Measurements from ENCODE around the gene SGCD. TPM values are rescaled to one million over a fixed set of nuclear protein-coding genes. Genes with fewer than 3 reads are reported as not detected.
"Not testable (repeated sequence)": the region's sequence is repeated elsewhere in the genome, so short reads cannot be mapped to it uniquely, and the experiment has no call there.

Gene SGCD
- polyA plus RNA-seq, 3 donors, result 0.32 to 4.2 (median 2.7) TPM

GRCh38 chr5:156584871-156585270 lies 257.9 kb downstream of the SGCD start:
- H3K27ac ChIP-seq (ENCODE audit: low read depth, low read length), result no peak overlapping the region

GRCh38 chr5:156585999-156586398 lies 259.0 kb downstream of the SGCD start:
- no peak overlapping the region for H3K27ac ChIP-seq (ENCODE audit: low read depth, low read length)
- WGBS, 3 donors, result 75 to 90% (median 86%) methylated on average over 4 of the region's 4 CpGs

GRCh38 chr5:156587012-156587411 lies 260.0 kb downstream of the SGCD start:
- 22 to 39% (median 37%) methylated on average over 2 of the region's 2 CpGs for WGBS, 3 donors
- H3K27ac ChIP-seq (ENCODE audit: low read depth, low read length), result no peak overlapping the region

- no peak overlapping the region for H3K27ac ChIP-seq (ENCODE audit: low read depth, low read length)
- 75 to 96% (median 91%) methylated on average over 2 of the region's 2 CpGs for WGBS, 3 donors
Observed at GRCh38 chr5:156588306-156588705, 261.3 kb downstream of the SGCD start.

GRCh38 chr5:156589104-156589945 lies 262.4 kb downstream of the SGCD start:
- WGBS, 3 donors, result 64 to 81% (median 81%) methylated on average over 4 of the region's 4 CpGs
- H3K27ac ChIP-seq (ENCODE audit: low read depth, low read length), result no peak overlapping the region

- no peak overlapping the region for H3K27ac ChIP-seq (ENCODE audit: low read depth, low read length)
- WGBS, 3 donors, result 50 to 87% (median 80%) methylated on average over 4 of the region's 4 CpGs
Observed at GRCh38 chr5:156589946-156590216, 262.9 kb downstream of the SGCD start.

- no peak overlapping the region for H3K27ac ChIP-seq (ENCODE audit: low read depth, low read length)
Observed at GRCh38 chr5:156590978-156591377, 264.0 kb downstream of the SGCD start.

- H3K27ac ChIP-seq (ENCODE audit: low read depth, low read length), result no peak overlapping the region
Observed at GRCh38 chr5:156591631-156592030, 264.7 kb downstream of the SGCD start.

GRCh38 chr5:156593546-156593945 lies 266.6 kb downstream of the SGCD start:
- WGBS, 3 donors, result 28 to 85% (median 77%) methylated on average over 1 of the region's 1 CpG
- H3K27ac ChIP-seq (ENCODE audit: low read depth, low read length), result no peak overlapping the region

- H3K27ac ChIP-seq (ENCODE audit: low read depth, low read length), result no peak overlapping the region
- 66 to 81% (median 77%) methylated on average over 1 of the region's 1 CpG for WGBS, 3 donors
Observed at GRCh38 chr5:156594406-156594805, 267.4 kb downstream of the SGCD start.

GRCh38 chr5:156595132-156595787 lies 268.3 kb downstream of the SGCD start:
- 63 to 75% (median 73%) methylated on average over 4 of the region's 4 CpGs for WGBS, 3 donors
- no peak overlapping the region for H3K27ac ChIP-seq (ENCODE audit: low read depth, low read length)

GRCh38 chr5:156597276-156597675 lies 270.3 kb downstream of the SGCD start:
- H3K27ac ChIP-seq (ENCODE audit: low read depth, low read length), result no peak overlapping the region
- 87 to 91% (median 90%) methylated on average over 3 of the region's 3 CpGs for whole genome bisulfite sequencing, 3 donors

- WGBS, 3 donors, result 34 to 78% (median 73%) methylated on average over 2 of the region's 2 CpGs
- H3K27ac ChIP-seq (ENCODE audit: low read depth, low read length), result no peak overlapping the region
Observed at GRCh38 chr5:156598964-156599363, 272.0 kb downstream of the SGCD start.

GRCh38 chr5:156610582-156610981 lies 283.6 kb downstream of the SGCD start:
- not testable (repeated sequence) for H3K27ac ChIP-seq (ENCODE audit: low read depth, low read length)
- WGBS, 3 donors, result 87 to 92% (median 89%) methylated on average over 11 of the region's 11 CpGs

GRCh38 chr5:156615901-156616300 lies 288.9 kb downstream of the SGCD start:
- no peak overlapping the region for H3K27ac ChIP-seq (ENCODE audit: low read depth, low read length)
- WGBS, 3 donors, result 78 to 89% (median 89%) methylated on average over 2 of the region's 2 CpGs

- WGBS, 3 donors, result 49 to 82% (median 76%) methylated on average over 2 of the region's 2 CpGs
- H3K27ac ChIP-seq (ENCODE audit: low read depth, low read length), result no peak overlapping the region
Observed at GRCh38 chr5:156617426-156617825, 290.5 kb downstream of the SGCD start.

GRCh38 chr5:156618601-156619000 lies 291.6 kb downstream of the SGCD start:
- no peak overlapping the region for H3K27ac ChIP-seq (ENCODE audit: low read depth, low read length)
- WGBS, 3 donors, result 87 to 92% (median 89%) methylated on average over 8 of the region's 8 CpGs

- H3K27ac ChIP-seq (ENCODE audit: low read depth, low read length), result no peak overlapping the region
- 84 to 89% (median 86%) methylated on average over 1 of the region's 1 CpG for WGBS, 3 donors
Observed at GRCh38 chr5:156621719-156622118, 294.8 kb downstream of the SGCD start.

GRCh38 chr5:156623381-156624040 lies 296.5 kb downstream of the SGCD start:
- no peak overlapping the region for H3K27ac ChIP-seq (ENCODE audit: low read depth, low read length)
- 77 to 85% (median 77%) methylated on average over 5 of the region's 5 CpGs for WGBS, 3 donors

GRCh38 chr5:156624686-156625085 lies 297.7 kb downstream of the SGCD start:
- H3K27ac ChIP-seq (ENCODE audit: low read depth, low read length), result no peak overlapping the region
- WGBS, 3 donors, result 76 to 91% (median 88%) methylated on average over 4 of the region's 4 CpGs
